K562 (cell line): Measurements from ENCODE around the gene MARCKS. TPM values are rescaled to one million over a fixed set of nuclear protein-coding genes. Genes with fewer than 3 reads are reported as not detected.

Experiments
- ATAC-seq: fragments of 200-7000 bp; cut with Tn5 transposase; 3 replicates; pipeline ENCODE4 v1.9.1; 2020; ENCODE audit warnings: moderate library complexity
- BruUV-seq: library from RNA; stranded (reverse); fragments of 400-500 nt; replicated peaks from 2 replicates; lab custom pipeline; 2021; lab: Mats Ljungman, UMichigan
- CTCF ChIA-PET: fragments of 300-600 bp; formaldehyde crosslinking; extraction: SDS; loops from one replicate; lab custom pipeline; 2021; ENCODE audit warnings: low intra/inter-chr PET ratio; lab: Yijun Ruan, JAX
- POLR2A ChIA-PET: fragments of 300-600, 350-650 bp; sonication (Branson Sonifier 250); formaldehyde crosslinking; extraction: SDS; loops from one replicate; lab custom pipeline; 2021; ENCODE audit warnings: antibody characterized with exemption, inconsistent platforms; lab: Yijun Ruan, JAX
- DNase-seq, 4 experiments: peaks; one replicate each; pipeline versions ENCODE4 v3.0.0 to v3.0.0-alpha.2; 2011 to 2018; ENCODE audit warnings: low spot score in 3 of 4, mixed read lengths in 3 of 4; ENCODE audit errors: extremely low read depth in 1 of 4
- FAIRE-seq: peaks from 2 replicates; lab custom pipeline; 2011; peaks lifted over from hg19 to GRCh38; lab: Jason Lieb, UNC
- H2AFZ ChIP-seq: 2 replicates; pipeline ENCODE4 v1.6.0; 2011; ENCODE audit warnings: low read depth, low read length, control low read depth, inconsistent platforms
- H3K27ac ChIP-seq: fragments of 200-600 bp; 3 replicates; pipeline ENCODE4 v1.8.0; 2011; ENCODE audit warnings: low read depth, mild to moderate bottlenecking, control low read depth, inconsistent platforms, low read length, moderate library complexity, mixed read lengths; ENCODE audit errors: extremely low read depth
- H3K27me3 ChIP-seq, 2 experiments: fragments of 300-600 bp in 1 of 2; 2 replicates in 1 of 2; 3 replicates in 1 of 2; pipeline versions ENCODE4 v1.6.0 to v1.8.0; 2011; ENCODE audit warnings: inconsistent platforms in 2 of 2, low read length in 2 of 2, mild to moderate bottlenecking in 1 of 2, mixed read lengths in 1 of 2, moderate library complexity in 1 of 2; ENCODE audit not compliant: control insufficient read depth in 2 of 2, insufficient read depth in 2 of 2
- H3K36me3 ChIP-seq: fragments of 300-600 bp; 3 replicates; pipeline ENCODE4 v1.8.0; 2011; ENCODE audit warnings: mild to moderate bottlenecking, low read length, inconsistent platforms; ENCODE audit not compliant: control insufficient read depth, insufficient read depth
- H3K4me1 ChIP-seq, 2 experiments: fragments of 200-600 bp in 1 of 2; replicated peaks in 1 of 2; 2 replicates in 1 of 2; 3 replicates in 1 of 2; pipeline versions ENCODE4 v1.5.1 to v1.8.0; 2011; ENCODE audit warnings: inconsistent platforms in 2 of 2, low read length in 2 of 2, mild to moderate bottlenecking in 1 of 2, mixed read lengths in 1 of 2, moderate library complexity in 1 of 2; ENCODE audit not compliant: control insufficient read depth in 2 of 2, insufficient read depth in 2 of 2
- H3K4me2 ChIP-seq: 2 replicates; pipeline ENCODE4 v1.6.1; 2011; ENCODE audit warnings: low read length, control low read depth, inconsistent platforms, mixed read lengths; ENCODE audit not compliant: insufficient read depth
- H3K4me3 ChIP-seq: fragments of 200-600 bp; sonication (generic), shearing (Covaris generic); 2 replicates; pipeline ENCODE4 v1.5.1; 2016; ENCODE audit warnings: control low read depth, inconsistent platforms
- H3K79me2 ChIP-seq: fragments of 200-600 bp; 3 replicates; pipeline ENCODE4 v1.8.0; 2011; ENCODE audit warnings: low read length, inconsistent platforms; ENCODE audit not compliant: control insufficient read depth, insufficient read depth
- H3K9ac ChIP-seq, 2 experiments: 2 replicates each; pipeline versions ENCODE4 v1.6.0 to v1.6.1; 2011; ENCODE audit warnings: low read depth in 2 of 2, low read length in 2 of 2, control low read depth in 1 of 2, inconsistent platforms in 1 of 2, mild to moderate bottlenecking in 1 of 2, mixed read lengths in 1 of 2; ENCODE audit not compliant: insufficient read depth in 1 of 2
- H3K9me1 ChIP-seq: one replicate; pipeline ENCODE4 v1.6.0; 2011; ENCODE audit warnings: inconsistent platforms, mild to moderate bottlenecking, low read length, moderate library complexity; ENCODE audit not compliant: control insufficient read depth, insufficient read depth
- H3K9me3 ChIP-seq: replicated peaks from 2 replicates; pipeline ENCODE4 v1.5.1; 2011; ENCODE audit warnings: low read depth, low read length, inconsistent platforms; ENCODE audit not compliant: control insufficient read depth, insufficient read depth
- H4K20me1 ChIP-seq: replicated peaks from 2 replicates; pipeline ENCODE4 v1.6.1; 2011; ENCODE audit warnings: low read length, inconsistent platforms, mixed read lengths; ENCODE audit not compliant: control insufficient read depth, insufficient read depth
- BRD9 ChIP-seq: fragments of 450-650 bp; IDR thresholded peaks from 2 replicates; pipeline ENCODE4 v1.6.1; 2018; ENCODE audit warnings: low read depth; ENCODE audit not compliant: partially characterized antibody
- KLF6 ChIP-seq: fragments of 250-450 bp; sonication (Bioruptor Pico); IDR thresholded peaks from 2 replicates; pipeline ENCODE4 v1.4.0; 2020; ENCODE audit warnings: mild to moderate bottlenecking, moderate library complexity, borderline replicate concordance
- PPARD ChIP-seq: fragments of 250-450 bp; sonication (Bioruptor Pico); IDR thresholded peaks from 2 replicates; pipeline ENCODE4 v1.8.0; 2022; ENCODE audit warnings: inconsistent platforms, mild to moderate bottlenecking, moderate library complexity
- SRSF7 ChIP-seq: fragments of 200-400 bp; formaldehyde crosslinking; optimal IDR thresholded peaks from 2 replicates; pipeline ENCODE3; 2017; ENCODE audit warnings: mild to moderate bottlenecking, low read depth, low read length
- TCF7 ChIP-seq: sonication (generic); IDR thresholded peaks from 2 replicates; pipeline ENCODE4 v1.6.1; 2016; ENCODE audit warnings: antibody characterized with exemption, borderline replicate concordance
- ZBTB40 ChIP-seq, 2 experiments: fragments of 450-650 bp in 1 of 2; sonication (generic) in 1 of 2; formaldehyde crosslinking in 1 of 2; IDR thresholded peaks; 2 replicates each; pipeline versions ENCODE4 v1.7.1 to v1.9.0; 2016 to 2022; ENCODE audit warnings: inconsistent platforms in 1 of 2, mild to moderate bottlenecking in 1 of 2, missing genetic modification reagents in 1 of 2
- ZNF239 ChIP-seq: fragments of 250-450 bp; sonication (Bioruptor Pico); IDR thresholded peaks from 2 replicates; pipeline ENCODE4 v1.4.0; 2020; ENCODE audit warnings: mild to moderate bottlenecking
- WGBS: fragments of 100-300 bp; shearing (Covaris generic); methylation state at CpG from one replicate; pipeline ENCODE4 v1.1.6; 2016; ENCODE audit warnings: low coverage, mixed read lengths; ENCODE audit not compliant: insufficient coverage; ENCODE audit errors: missing lambda C conversion rate; 5-methylcytosine and 5-hydroxymethylcytosine counted together
- in situ Hi-C: fragments of 300-500 bp; cut with MboI; formaldehyde crosslinking; loops from 4 replicates; pipeline ENCODE4 v1.15.0; 2018; ENCODE audit warnings: inconsistent platforms, mixed read lengths
- intact Hi-C: fragments of 100-400 bp; cut with micrococcal nuclease; formaldehyde crosslinking; loops from 2 replicates; pipeline ENCODE4 v1.14.2; 2022
- polyA plus RNA-seq, 8 experiments: library from polyadenylated mRNA; depleted of rRNA in 4 of 8; stranded (reverse) in 5 of 8; unstranded in 3 of 8; fragments of >200 nt; fragmentation: Nextera tagmentation in 2 of 8; fragmentation: Illumina TruSeq in 1 of 8; extraction: Ambion mirVana in 2 of 8; extraction: Trizol in 1 of 8; gene quantifications; 2 replicates each; pipeline versions ENCODE4 v1.2.1 to v1.2.3, GENCODE V29; 2011 to 2014; ENCODE audit warnings: inconsistent platforms in 1 of 8, missing spikeins in 1 of 8
- total RNA-seq, 7 experiments: library from RNA; depleted of rRNA in 6 of 7; stranded (reverse); fragments of >200 nt in 6 of 7; fragmentation: Illumina TruSeq in 2 of 7; extraction: Trizol in 2 of 7; gene quantifications; 2 replicates each; pipeline versions ENCODE4 v1.2.1 to v1.2.3, GENCODE V29; 2011 to 2021; ENCODE audit warnings: low replicate concordance in 1 of 7

Gene MARCKS
- total and polyA plus RNA-seq, 9 of the 15 experiments (the other 6 are each of a cell fraction or from before 2014, with no cell fraction given), result 0.15 to 2.7 (median 1.0) TPM

GRCh38 chr6:113825781-113826180 lies 31.4 kb upstream of the MARCKS start:
- Histone ChIP-seq H3K36me3 (no peaks in the 10 kb centered on the region), H3K4me2 (no peak overlapping the region), H3K9ac (no peak overlapping the region), H3K27me3 (no peaks in the 10 kb centered on the region; a peak in 1 of 5 replicates), H3K79me2 (no peaks in the 10 kb centered on the region), H3K9me3 (no peaks in the 10 kb centered on the region), H4K20me1 (no peaks in the 10 kb centered on the region), H3K27ac (no peak overlapping the region), H3K4me3 (no peak overlapping the region), H3K4me1 (no peaks in the 10 kb centered on the region), H2AFZ (no peak overlapping the region), H3K9me1 (no peaks in the 10 kb centered on the region)
- TF ChIP-seq KLF6 (CRISPR knock-in tag), result no peak
- TF ChIP-seq BRD9, result no peak
- no peak for TF ChIP-seq PPARD (CRISPR knock-in tag)
- TF ChIP-seq ZNF239 (CRISPR knock-in tag), result no peak
- TF ChIP-seq TCF7, result no peak
- TF ChIP-seq SRSF7, result no peak
- TF ChIP-seq ZBTB40 (IDR thresholded peaks at IDR 0.05), result no peak
- no peak for TF ChIP-seq ZBTB40 (CRISPR knock-in tag; IDR thresholded peaks at IDR 0.05)
- no peak for ATAC-seq
- in situ Hi-C loops, result no loop called here
- POLR2A ChIA-PET, result no interaction called here
- WGBS, result 2% methylated on average over 5 of the region's 5 CpGs
- no peak for FAIRE-seq
- no TSS peak for BruUV-seq
- DNase-seq, result no peak
- CTCF ChIA-PET, result no interaction called here
- intact Hi-C loops, result no loop called here
